ENCODE results near the gene EAPP. TPM values are rescaled to one million over a fixed set of nuclear protein-coding genes. Genes with fewer than 3 reads are reported as not detected.
"Not testable (repeated sequence)": the region's sequence is repeated elsewhere in the genome, so short reads cannot be mapped to it uniquely, and the experiment has no call there.

The EAPP gene
- 10 to 100 TPM; 38.6 to 39.2 TPM for total RNA-seq

- peaks cover 25% of the 10 kb centered on the region for H3K4me1 Mint-ChIP-seq
- peaks cover 2% of the 10 kb centered on the region for H3K36me3 Mint-ChIP-seq
- DNase-seq: peak; percentile 94
- peak within 1 kb of the TSS; percentile 99 for H3K27ac Mint-ChIP-seq
- peak within 1 kb of the TSS; percentile 99 for H3K4me3 Mint-ChIP-seq
- H3K9me3 Mint-ChIP-seq: no peaks in the 10 kb centered on the region
- no peaks in the 10 kb centered on the region for H3K27me3 Mint-ChIP-seq
Measured at GRCh38 chr14:34539407-34540180, at the start of gene EAPP. Gene EAPP, minus strand, starts transcription at chr14:34539701. Its CDS starts 73 bp downstream, at chr14:34539628.

GRCh38 chr14:34583525-34583924 lies 44.0 kb upstream of the EAPP start:
- peaks cover 24% of the 10 kb centered on the region for H3K36me3 Mint-ChIP-seq
- no peak overlapping the region for H3K27ac Mint-ChIP-seq
- H3K9me3 Mint-ChIP-seq: no peaks in the 10 kb centered on the region
- DNase-seq: no peak
- no peak overlapping the region for H3K4me3 Mint-ChIP-seq
- H3K4me1 Mint-ChIP-seq: no peaks in the 10 kb centered on the region
- H3K27me3 Mint-ChIP-seq: no peaks in the 10 kb centered on the region

GRCh38 chr14:34582117-34582680 lies 42.7 kb upstream of the EAPP start:
- H3K27ac Mint-ChIP-seq: no peak overlapping the region
- H3K4me3 Mint-ChIP-seq: no peak overlapping the region
- no peaks in the 10 kb centered on the region for H3K4me1 Mint-ChIP-seq
- H3K9me3 Mint-ChIP-seq: no peaks in the 10 kb centered on the region
- peaks cover 24% of the 10 kb centered on the region for H3K36me3 Mint-ChIP-seq
- DNase-seq: no peak
- no peaks in the 10 kb centered on the region for H3K27me3 Mint-ChIP-seq

GRCh38 chr14:34580381-34580780 lies 40.9 kb upstream of the EAPP start:
- no peaks in the 10 kb centered on the region for H3K9me3 Mint-ChIP-seq
- no peaks in the 10 kb centered on the region for H3K27me3 Mint-ChIP-seq
- H3K36me3 Mint-ChIP-seq: peaks cover 24% of the 10 kb centered on the region
- no peak overlapping the region for H3K4me3 Mint-ChIP-seq
- H3K27ac Mint-ChIP-seq: no peak overlapping the region
- H3K4me1 Mint-ChIP-seq: no peaks in the 10 kb centered on the region
- no peak for DNase-seq

GRCh38 chr14:34571771-34572170 lies 32.3 kb upstream of the EAPP start:
- Mint-ChIP-seq H3K4me1 (peaks cover 2% of the 10 kb centered on the region), H3K4me3 (no peak overlapping the region), H3K27ac (no peak overlapping the region), H3K27me3 (no peaks in the 10 kb centered on the region), H3K9me3 (no peaks in the 10 kb centered on the region), H3K36me3 (peaks cover 17% of the 10 kb centered on the region)
- no peak for DNase-seq

- Mint-ChIP-seq H3K4me1 (peaks cover 2% of the 10 kb centered on the region), H3K27me3 (no peaks in the 10 kb centered on the region), H3K4me3 (no peak overlapping the region), H3K9me3 (no peaks in the 10 kb centered on the region), H3K27ac (peak overlapping the region; percentile 42), H3K36me3 (peaks cover 20% of the 10 kb centered on the region)
- no peak for DNase-seq
Measured at GRCh38 chr14:34569750-34570149, 30.2 kb upstream of the EAPP start.

- H3K27ac Mint-ChIP-seq: no peak overlapping the region
- H3K27me3 Mint-ChIP-seq: no peaks in the 10 kb centered on the region
- no peak for DNase-seq
- peaks cover 2% of the 10 kb centered on the region for H3K4me1 Mint-ChIP-seq
- H3K36me3 Mint-ChIP-seq: peaks cover 20% of the 10 kb centered on the region
- no peaks in the 10 kb centered on the region for H3K9me3 Mint-ChIP-seq
- H3K4me3 Mint-ChIP-seq: no peak overlapping the region
Measured at GRCh38 chr14:34568803-34569202, 29.3 kb upstream of the EAPP start.

GRCh38 chr14:34562776-34563150 lies 23.3 kb upstream of the EAPP start:
- no peaks in the 10 kb centered on the region for H3K9me3 Mint-ChIP-seq
- H3K4me3 Mint-ChIP-seq: no peak overlapping the region
- no peaks in the 10 kb centered on the region for H3K27me3 Mint-ChIP-seq
- H3K27ac Mint-ChIP-seq: no peak overlapping the region
- H3K4me1 Mint-ChIP-seq: no peaks in the 10 kb centered on the region
- DNase-seq: no peak
- H3K36me3 Mint-ChIP-seq: peaks cover 10% of the 10 kb centered on the region

- not testable (repeated sequence) for H3K36me3 Mint-ChIP-seq, DNase-seq, H3K27me3 Mint-ChIP-seq, H3K9me3 Mint-ChIP-seq, H3K27ac Mint-ChIP-seq, H3K4me1 Mint-ChIP-seq, H3K4me3 Mint-ChIP-seq
Measured at GRCh38 chr14:34562037-34562775, 22.7 kb upstream of the EAPP start.

GRCh38 chr14:34556498-34556829 lies 17.0 kb upstream of the EAPP start:
- not testable (repeated sequence) for H3K27ac Mint-ChIP-seq, H3K9me3 Mint-ChIP-seq, H3K4me1 Mint-ChIP-seq, DNase-seq, H3K27me3 Mint-ChIP-seq, H3K36me3 Mint-ChIP-seq, H3K4me3 Mint-ChIP-seq

- H3K27me3 Mint-ChIP-seq, H3K36me3 Mint-ChIP-seq, H3K27ac Mint-ChIP-seq, H3K4me1 Mint-ChIP-seq, H3K9me3 Mint-ChIP-seq, DNase-seq, H3K4me3 Mint-ChIP-seq: not testable (repeated sequence)
Measured at GRCh38 chr14:34555583-34556497, 16.3 kb upstream of the EAPP start.

GRCh38 chr14:34554540-34555250 lies 15.2 kb upstream of the EAPP start:
- Mint-ChIP-seq H3K9me3 (no peaks in the 10 kb centered on the region), H3K27me3 (no peaks in the 10 kb centered on the region), H3K4me1 (peaks cover 8% of the 10 kb centered on the region), H3K4me3 (peak overlapping the region; percentile 23), H3K36me3 (no peaks in the 10 kb centered on the region), H3K27ac (peak overlapping the region; percentile 55)
- no peak for DNase-seq

GRCh38 chr14:34549276-34549966 lies 9.9 kb upstream of the EAPP start:
- not testable (repeated sequence) for H3K27me3 Mint-ChIP-seq, H3K36me3 Mint-ChIP-seq, H3K4me1 Mint-ChIP-seq, DNase-seq, H3K27ac Mint-ChIP-seq, H3K4me3 Mint-ChIP-seq, H3K9me3 Mint-ChIP-seq

- Mint-ChIP-seq H3K9me3 (no peaks in the 10 kb centered on the region), H3K27me3 (no peaks in the 10 kb centered on the region), H3K4me3 (no peak overlapping the region), H3K36me3 (no peaks in the 10 kb centered on the region), H3K27ac (no peak overlapping the region), H3K4me1 (peaks cover 1% of the 10 kb centered on the region)
- no peak for DNase-seq
Measured at GRCh38 chr14:34548472-34548981, 9.0 kb upstream of the EAPP start.
